ENCODE data around the gene SPNS2. TPM values are rescaled to one million over a fixed set of nuclear protein-coding genes. Genes with fewer than 3 reads are reported as not detected.

SPNS2 gene
- total and polyA plus RNA-seq, 2 experiments from 2014 or later, result 0.29 TPM; not detected in 1

DNA sequence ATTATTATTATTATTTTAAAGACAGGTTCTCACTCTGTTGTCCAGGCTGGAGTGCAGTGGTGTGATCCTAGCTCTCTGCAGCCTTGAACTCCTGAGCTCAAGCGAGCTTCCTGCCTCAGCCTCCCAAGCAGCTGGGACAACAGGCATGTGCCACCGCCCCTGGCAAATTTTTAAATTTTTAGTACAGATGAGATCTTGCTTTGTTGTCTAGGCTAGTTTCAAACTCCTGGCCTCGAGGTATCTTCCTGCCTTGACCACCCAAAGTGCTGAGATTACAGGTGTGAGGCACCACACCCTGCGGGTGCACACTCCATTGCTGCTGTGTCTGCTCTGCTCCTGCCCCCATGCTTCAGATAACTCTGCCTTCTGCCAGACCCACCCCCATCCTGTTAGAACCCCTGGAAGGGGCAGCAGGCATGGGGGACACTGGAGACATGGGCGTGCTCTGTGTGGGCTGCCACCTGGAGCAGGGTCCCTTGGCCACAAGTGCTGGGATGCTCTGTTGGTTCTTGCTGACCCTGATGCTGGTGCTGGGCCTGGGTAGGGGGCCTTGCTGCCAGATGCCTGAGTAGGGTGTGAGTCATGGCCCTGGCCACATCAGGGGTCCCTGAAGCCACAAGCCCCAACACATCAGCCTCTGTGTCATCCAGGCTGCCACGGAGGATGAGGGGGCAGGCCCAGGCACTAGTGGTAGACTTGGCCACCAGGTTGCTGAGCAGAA is 59.1 kb downstream of the SPNS2 start:
- no peaks in the 10 kb centered on the region for H3K9me2 ChIP-seq (ENCODE audit: insufficient read depth)
- H2AFZ ChIP-seq, result no peak overlapping the region
- no peak overlapping the region for H3K4me2 ChIP-seq (ENCODE audit: unreplicated experiment)
- no peak overlapping the region for H3K9ac ChIP-seq
- no peaks in the 10 kb centered on the region for H4K20me1 ChIP-seq (ENCODE audit: insufficient read depth)
- in situ Hi-C loops (cut with MboI), result no loop called here
- H3K27ac ChIP-seq, result no peak overlapping the region
- H3F3A ChIP-seq (ENCODE audit: insufficient read depth), result no peaks in the 10 kb centered on the region
- peaks cover 9% of the 10 kb centered on the region; the same call in 1 of the 2 replicates for H3K36me3 ChIP-seq (ENCODE audit: low read depth)
- peaks cover 27% of the 10 kb centered on the region for H3K79me2 ChIP-seq (ENCODE audit: insufficient read depth)
- H3K4me3 ChIP-seq, result no peak overlapping the region
- no peak for DNase-seq
- TF ChIP-seq EZH2 (IDR thresholded peaks at IDR 0.05; ENCODE audit: insufficient read depth, poor library complexity, severe bottlenecking), result no peak
- no peak for TF ChIP-seq EZH2phosphoT487 (IDR thresholded peaks at IDR 0.05; ENCODE audit: insufficient read depth, low read depth)
- no peaks in the 10 kb centered on the region for H3K9me3 ChIP-seq (ENCODE audit: low read depth)
- no peaks in the 10 kb centered on the region for H3K27me3 ChIP-seq (replicated peaks; ENCODE audit: insufficient read depth)
- 0 out of 2 replicates have a peak, but pooled peaks cover 2% of the 10 kb centered on the region for H3K4me1 ChIP-seq (ENCODE audit: insufficient read depth)
- WGBS, 2 experiments (ENCODE audit: low coverage in 1 of 2, low lambda C conversion rate in 2 of 2, missing lambda C conversion rate in 2 of 2), result 73 to 79% methylated on average over 6 of the region's 6 CpGs

DNA sequence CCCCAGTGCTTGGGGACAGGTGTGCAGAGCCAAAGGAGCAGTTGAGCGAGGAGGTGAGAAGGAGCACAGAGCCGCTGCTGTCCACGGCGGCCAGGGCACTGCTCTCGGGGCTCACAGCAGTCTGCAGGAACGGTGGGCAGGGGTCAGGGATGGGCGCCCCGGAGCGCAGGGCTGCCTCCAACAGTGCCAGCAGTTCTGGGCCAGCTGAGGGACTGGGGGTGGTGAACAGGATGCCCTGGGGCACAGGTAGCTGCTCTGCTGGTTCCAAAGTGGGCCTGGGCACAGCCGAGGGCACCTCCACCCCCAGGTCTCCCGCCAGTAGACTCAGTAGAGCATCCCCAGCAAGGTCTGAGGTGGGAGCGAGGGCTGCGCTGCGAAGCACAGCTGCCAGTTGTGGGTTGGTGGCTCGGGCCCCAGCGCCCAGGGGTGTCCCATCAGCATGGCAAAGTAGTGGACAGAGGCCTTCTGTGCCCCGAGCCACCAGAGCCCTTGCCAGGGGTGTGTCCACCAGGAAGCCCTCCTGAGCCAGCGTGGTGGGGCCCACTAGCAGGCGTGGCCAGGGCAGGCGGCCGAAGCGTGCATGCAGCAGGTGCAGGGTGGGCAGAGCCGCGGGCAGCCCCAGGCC is 59.8 kb downstream of the SPNS2 start:
- Histone ChIP-seq H3K9me2 (ENCODE audit: insufficient read depth) (no peaks in the 10 kb centered on the region), H3K9ac (no peak overlapping the region), H3K4me3 (no peak overlapping the region), H3K9me3 (ENCODE audit: low read depth) (no peaks in the 10 kb centered on the region), H3K27me3 (replicated peaks; ENCODE audit: insufficient read depth) (no peaks in the 10 kb centered on the region), H3K79me2 (ENCODE audit: insufficient read depth) (peaks cover 20% of the 10 kb centered on the region), H2AFZ (no peak overlapping the region), H3K4me2 (ENCODE audit: unreplicated experiment) (no peak overlapping the region), H3F3A (ENCODE audit: insufficient read depth) (no peaks in the 10 kb centered on the region), H3K36me3 (ENCODE audit: low read depth) (peaks cover 3% of the 10 kb centered on the region; the same call in 1 of the 2 replicates), H3K27ac (no peak overlapping the region), H3K4me1 (ENCODE audit: insufficient read depth) (0 out of 2 replicates have a peak, but pooled peaks cover 2% of the 10 kb centered on the region), H4K20me1 (ENCODE audit: insufficient read depth) (no peaks in the 10 kb centered on the region)
- no peak for DNase-seq
- no peak for TF ChIP-seq EZH2 (IDR thresholded peaks at IDR 0.05; ENCODE audit: insufficient read depth, poor library complexity, severe bottlenecking)
- TF ChIP-seq EZH2phosphoT487 (IDR thresholded peaks at IDR 0.05; ENCODE audit: insufficient read depth, low read depth), result no peak
- 82 to 83% methylated on average over 22 to 24 of the region's 24 CpGs for WGBS, 2 experiments (ENCODE audit: low coverage in 1 of 2, low lambda C conversion rate in 2 of 2, missing lambda C conversion rate in 2 of 2)
- in situ Hi-C loops (cut with MboI), result no loop called here

DNA sequence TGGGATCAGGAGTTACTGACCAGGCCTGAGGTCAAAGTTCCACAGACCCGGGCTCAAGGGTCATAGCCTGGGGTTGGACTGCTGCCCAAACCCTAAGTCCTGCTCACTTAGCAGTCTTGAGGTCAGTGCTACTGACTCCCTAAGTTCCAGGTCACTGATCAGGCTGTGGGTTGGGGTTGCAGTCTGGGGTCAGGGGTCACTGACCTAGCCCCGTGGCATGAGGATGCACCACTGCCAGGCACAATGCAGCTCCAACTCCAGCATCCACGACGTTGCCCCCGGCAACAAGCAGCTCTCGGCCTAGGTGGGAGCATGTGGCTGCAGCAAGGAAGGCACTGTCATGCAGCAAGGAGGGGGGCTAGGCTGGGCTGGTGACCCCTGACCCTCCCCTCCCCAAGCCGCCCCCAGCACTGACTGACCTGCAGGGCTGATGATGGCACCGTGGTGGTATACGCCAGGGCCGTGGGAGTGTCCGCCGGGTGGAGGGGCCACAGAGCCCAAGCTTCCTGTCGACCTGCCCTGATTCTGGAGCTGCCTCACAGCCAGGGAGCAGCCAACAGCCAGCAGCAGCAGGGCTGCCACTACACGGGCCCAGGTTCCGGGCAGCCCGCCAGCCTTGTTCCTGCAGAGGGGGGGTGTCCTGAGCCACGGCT is 60.6 kb downstream of the SPNS2 start:
- H3K27me3 ChIP-seq (replicated peaks; ENCODE audit: insufficient read depth), result no peaks in the 10 kb centered on the region
- in situ Hi-C loops (cut with MboI), result no loop called here
- no peak overlapping the region for H2AFZ ChIP-seq
- no peaks in the 10 kb centered on the region for H3K4me1 ChIP-seq (ENCODE audit: insufficient read depth)
- H3F3A ChIP-seq (ENCODE audit: insufficient read depth), result no peaks in the 10 kb centered on the region
- H3K36me3 ChIP-seq (ENCODE audit: low read depth), result no peaks in the 10 kb centered on the region
- H4K20me1 ChIP-seq (ENCODE audit: insufficient read depth), result no peaks in the 10 kb centered on the region
- no peaks in the 10 kb centered on the region for H3K9me2 ChIP-seq (ENCODE audit: insufficient read depth)
- DNase-seq, result no peak
- no peak overlapping the region for H3K27ac ChIP-seq
- peaks cover 12% of the 10 kb centered on the region for H3K79me2 ChIP-seq (ENCODE audit: insufficient read depth)
- no peaks in the 10 kb centered on the region for H3K9me3 ChIP-seq (ENCODE audit: low read depth)
- H3K4me3 ChIP-seq, result no peak overlapping the region
- TF ChIP-seq EZH2 (IDR thresholded peaks at IDR 0.05; ENCODE audit: insufficient read depth, poor library complexity, severe bottlenecking), result no peak
- no peak for TF ChIP-seq EZH2phosphoT487 (IDR thresholded peaks at IDR 0.05; ENCODE audit: insufficient read depth, low read depth)
- no peak overlapping the region for H3K9ac ChIP-seq
- 51 to 60% methylated on average over 13 of the region's 17 CpGs for WGBS, 2 experiments (ENCODE audit: low coverage in 1 of 2, low lambda C conversion rate in 2 of 2, missing lambda C conversion rate in 2 of 2)
- H3K4me2 ChIP-seq (ENCODE audit: unreplicated experiment), result no peak overlapping the region

DNA sequence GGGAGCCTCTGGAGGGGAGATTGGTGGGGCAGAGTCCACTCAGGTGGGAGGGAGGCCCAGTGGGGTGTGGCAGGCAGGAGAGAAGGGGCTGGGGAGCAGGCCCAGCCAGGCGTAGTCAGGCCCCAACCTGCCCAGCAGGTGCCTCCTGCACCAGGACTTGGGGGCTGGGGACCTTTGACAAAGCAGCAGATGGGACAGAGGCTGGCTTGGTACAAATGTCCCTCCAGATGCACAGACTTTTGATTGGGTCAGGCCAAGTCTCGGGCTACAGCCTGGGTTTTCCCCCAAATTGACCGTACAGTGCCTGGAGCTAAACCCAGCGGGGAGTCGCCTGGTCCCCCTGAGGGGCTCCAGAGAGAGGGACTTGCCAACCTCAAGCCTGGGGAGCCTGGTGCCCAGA is 61.3 kb downstream of the SPNS2 start:
- in situ Hi-C loops (cut with MboI), result no loop called here
- Histone ChIP-seq H3K9me3 (ENCODE audit: low read depth) (no peaks in the 10 kb centered on the region), H3K4me3 (no peak overlapping the region), H3K9me2 (ENCODE audit: insufficient read depth) (no peaks in the 10 kb centered on the region), H3K36me3 (ENCODE audit: low read depth) (no peaks in the 10 kb centered on the region), H3K9ac (no peak overlapping the region), H2AFZ (no peak overlapping the region), H3K79me2 (ENCODE audit: insufficient read depth) (peaks cover 5% of the 10 kb centered on the region), H3K27me3 (replicated peaks; ENCODE audit: insufficient read depth) (no peaks in the 10 kb centered on the region), H3F3A (ENCODE audit: insufficient read depth) (no peaks in the 10 kb centered on the region), H3K4me1 (ENCODE audit: insufficient read depth) (no peaks in the 10 kb centered on the region), H4K20me1 (ENCODE audit: insufficient read depth) (no peaks in the 10 kb centered on the region), H3K27ac (no peak overlapping the region), H3K4me2 (ENCODE audit: unreplicated experiment) (no peak overlapping the region)
- no peak for DNase-seq
- TF ChIP-seq EZH2phosphoT487 (IDR thresholded peaks at IDR 0.05; ENCODE audit: insufficient read depth, low read depth) (no peak), EZH2 (IDR thresholded peaks at IDR 0.05; ENCODE audit: insufficient read depth, poor library complexity, severe bottlenecking) (no peak)
- 88 to 91% methylated on average over 5 of the region's 5 CpGs for WGBS, 2 experiments (ENCODE audit: low coverage in 1 of 2, low lambda C conversion rate in 2 of 2, missing lambda C conversion rate in 2 of 2)

All from GM23248 (cell line).